ENCODE measurements around the gene SMC6. TPM values are rescaled to one million over a fixed set of nuclear protein-coding genes. Genes with fewer than 3 reads are reported as not detected.
A peak's percentile ranks its signal among the peaks of the same experiment; 100 is the strongest.

The SMC6 gene
- polyA plus RNA-seq, 3 donors, result 3.8 to 6.1 (median 5.1) TPM

GRCh38 chr2:17765398-17765797 lies 11.8 kb upstream of the SMC6 start:
- no peaks in the 10 kb centered on the region for H3K27me3 Mint-ChIP-seq (ENCODE audit: low read depth in 3 of 3)
- Histone ChIP-seq H3K79me2 (ENCODE audit: insufficient read depth, low read length) (peaks cover 26% of the 10 kb centered on the region), H3K4me3 (replicated peaks in 1 of 3; ENCODE audit: low read depth in 2 of 3, low read length in 3 of 3) (no peak overlapping the region), H3K27me3 (ENCODE audit: control insufficient read depth in 2 of 2, insufficient read depth in 2 of 2, low read length in 2 of 2) (no peaks in the 10 kb centered on the region), H3K27ac (ENCODE audit: low read depth in 1 of 2, low read length in 2 of 2) (no peak overlapping the region), H2AFZ (ENCODE audit: insufficient read depth, low read depth, low read length, poor library complexity, severe bottlenecking) (no peak overlapping the region), H3K9ac (ENCODE audit: insufficient read depth, low read length, poor library complexity, severe bottlenecking) (no peak overlapping the region), H4K20me1 (ENCODE audit: insufficient read depth, low read length) (no peaks in the 10 kb centered on the region), H3K9me3 (replicated peaks in 1 of 2; ENCODE audit: control insufficient read depth in 1 of 2, insufficient read depth in 1 of 2, low read length in 2 of 2) (no peaks in the 10 kb centered on the region), H3K4me1 (ENCODE audit: control insufficient read depth in 1 of 2, insufficient read depth in 2 of 2, low read length in 2 of 2) (peaks cover 11 to 21% of the 10 kb centered on the region in 2 donors), H3K4me2 (replicated peaks; ENCODE audit: extremely low read depth, low read length, poor library complexity, severe bottlenecking) (no peak overlapping the region), H3K36me3 (replicated peaks in 1 of 2; ENCODE audit: control insufficient read depth in 1 of 2, insufficient read depth in 2 of 2, low read length in 2 of 2) (peaks cover 21 to 32% of the 10 kb centered on the region in 2 donors)
- DNase-seq, result no peak
- intact Hi-C loops (cut with micrococcal nuclease), result no loop called here
- H3K9me3 Mint-ChIP-seq, result no peaks in the 10 kb centered on the region
- H3K4me3 Mint-ChIP-seq, result no peak overlapping the region
- peaks cover 17 to 28% of the 10 kb centered on the region in 2 donors for H3K36me3 Mint-ChIP-seq
- H3K27ac Mint-ChIP-seq, result no peak overlapping the region
- TF ChIP-seq CTCF (IDR thresholded peaks at IDR 0.05), result no peak
- H3K4me1 Mint-ChIP-seq, result peaks cover 19% of the 10 kb centered on the region
- WGBS (ENCODE audit: insufficient coverage), result no CpG with 5 or more reads among the region's 2 CpGs

- no peaks in the 10 kb centered on the region for H3K27me3 Mint-ChIP-seq (ENCODE audit: low read depth in 3 of 3)
- H3K36me3 Mint-ChIP-seq, result peaks cover 12 to 23% of the 10 kb centered on the region in 2 donors
- TF ChIP-seq CTCF (IDR thresholded peaks at IDR 0.05), result no peak
- H3K36me3 ChIP-seq (replicated peaks in 1 of 2; ENCODE audit: control insufficient read depth in 1 of 2, insufficient read depth in 2 of 2, low read length in 2 of 2), result peaks cover 13 to 25% of the 10 kb centered on the region in 2 donors
- H3K4me1 Mint-ChIP-seq, result peaks cover 32% of the 10 kb centered on the region
- H3K4me3 ChIP-seq (replicated peaks in 1 of 3; ENCODE audit: low read depth in 2 of 3, low read length in 3 of 3), result no peak overlapping the region
- no peak overlapping the region for H2AFZ ChIP-seq (ENCODE audit: insufficient read depth, low read depth, low read length, poor library complexity, severe bottlenecking)
- peak; percentile 17 to 37 (median 19) for DNase-seq
- H4K20me1 ChIP-seq (ENCODE audit: insufficient read depth, low read length), result no peaks in the 10 kb centered on the region
- H3K9me3 ChIP-seq (replicated peaks in 1 of 2; ENCODE audit: control insufficient read depth in 1 of 2, insufficient read depth in 1 of 2, low read length in 2 of 2), result no peaks in the 10 kb centered on the region
- no peaks in the 10 kb centered on the region for H3K9me3 Mint-ChIP-seq
- peaks cover 42% of the 10 kb centered on the region for H3K79me2 ChIP-seq (ENCODE audit: insufficient read depth, low read length)
- no peak overlapping the region for H3K9ac ChIP-seq (ENCODE audit: insufficient read depth, low read length, poor library complexity, severe bottlenecking)
- no peaks in the 10 kb centered on the region for H3K27me3 ChIP-seq (ENCODE audit: control insufficient read depth in 2 of 2, insufficient read depth in 2 of 2, low read length in 2 of 2)
- 80% methylated on average over 1 of the region's 10 CpGs for WGBS (ENCODE audit: insufficient coverage)
- intact Hi-C loops (cut with micrococcal nuclease), result no loop called here
- H3K4me2 ChIP-seq (replicated peaks; ENCODE audit: extremely low read depth, low read length, poor library complexity, severe bottlenecking), result no peak overlapping the region
- no peak overlapping the region for H3K4me3 Mint-ChIP-seq
- peak overlapping the region in 1 of 2 donors; percentile 49 for H3K27ac ChIP-seq (ENCODE audit: low read depth in 1 of 2, low read length in 2 of 2)
- peak overlapping the region; percentile 70 to 82 (median 79) for H3K27ac Mint-ChIP-seq
- peaks cover 20 to 29% of the 10 kb centered on the region in 2 donors for H3K4me1 ChIP-seq (ENCODE audit: control insufficient read depth in 1 of 2, insufficient read depth in 2 of 2, low read length in 2 of 2)
Measured at GRCh38 chr2:17763641-17764333, 10.2 kb upstream of the SMC6 start.

Data from CD14-positive monocyte (primary cell).